CD8-positive, alpha-beta memory T cell (primary cell): ENCODE measurements around the gene LGALS3BP. TPM values are rescaled to one million over a fixed set of nuclear protein-coding genes. Genes with fewer than 3 reads are reported as not detected.

ENCODE experiments used
- CTCF ChIA-PET: fragments of 350-600 bp; sonication (Branson Sonifier 250); formaldehyde crosslinking; loops from one replicate; lab custom pipeline; 2021; ENCODE audit warnings: antibody characterized with exemption; lab: Charles Lee
- POLR2A ChIA-PET: fragments of 350-600 bp; sonication (Branson Sonifier 250); formaldehyde crosslinking; loops from one replicate; lab custom pipeline; 2021; ENCODE audit warnings: antibody characterized with exemption; lab: Charles Lee
- DNase-seq, 5 donors: peaks; one replicate each; pipeline versions ENCODE4 v3.0.0 to v3.0.0-alpha.2; 2020 to 2022; ENCODE audit warnings: mixed read lengths in 1 of 5
- H3K27ac ChIP-seq: one replicate; pipeline ENCODE4 v1.7.0; 2013; ENCODE audit warnings: low read depth, mild to moderate bottlenecking, low read length, moderate library complexity
- H3K27me3 ChIP-seq: 2 replicates; pipeline ENCODE4 v1.7.0; 2013; ENCODE audit warnings: low read length, mild to moderate bottlenecking; ENCODE audit not compliant: insufficient read depth, poor library complexity, severe bottlenecking
- H3K36me3 ChIP-seq: 2 replicates; pipeline ENCODE4 v1.7.0; 2013; ENCODE audit warnings: mild to moderate bottlenecking, low read length, moderate library complexity; ENCODE audit not compliant: insufficient read depth
- H3K4me1 ChIP-seq: 2 replicates; pipeline ENCODE4 v1.7.0; 2013; ENCODE audit warnings: mild to moderate bottlenecking, low read length, moderate library complexity; ENCODE audit not compliant: insufficient read depth
- H3K4me3 ChIP-seq: 2 replicates; pipeline ENCODE4 v1.7.0; 2013; ENCODE audit warnings: mild to moderate bottlenecking, low read length
- H3K9me3 ChIP-seq: 2 replicates; pipeline ENCODE4 v1.7.0; 2013; ENCODE audit warnings: mild to moderate bottlenecking, low read length
- H3K27ac Mint-ChIP-seq, 8 donors: one replicate each; pipeline ENCODE4 v1.8.0; 2020 to 2021; ENCODE audit warnings: mixed read lengths in 8 of 8, mild to moderate bottlenecking in 6 of 8, inconsistent platforms in 3 of 8, moderate library complexity in 3 of 8
- H3K27me3 Mint-ChIP-seq, 2 donors: one replicate each; pipeline ENCODE4 v1.8.0; 2020 to 2021; ENCODE audit warnings: mixed read lengths in 2 of 2, mild to moderate bottlenecking in 1 of 2, moderate library complexity in 1 of 2
- H3K36me3 Mint-ChIP-seq, 3 donors: one replicate each; pipeline ENCODE4 v1.8.0; 2020 to 2021; ENCODE audit warnings: mixed read lengths in 3 of 3, inconsistent platforms in 1 of 3, mild to moderate bottlenecking in 1 of 3
- H3K4me1 Mint-ChIP-seq, 3 donors: one replicate each; pipeline ENCODE4 v1.8.0; 2020 to 2021; ENCODE audit warnings: mixed read lengths in 3 of 3, inconsistent platforms in 1 of 3, mild to moderate bottlenecking in 1 of 3
- H3K4me3 Mint-ChIP-seq, 7 donors: one replicate each; pipeline ENCODE4 v1.8.0; 2020 to 2021; ENCODE audit warnings: mixed read lengths in 7 of 7, mild to moderate bottlenecking in 6 of 7, moderate library complexity in 4 of 7, inconsistent platforms in 2 of 7
- H3K9me3 Mint-ChIP-seq, 5 donors: one replicate each; pipeline ENCODE4 v1.8.0; 2020 to 2022; ENCODE audit warnings: mixed read lengths in 5 of 5, mild to moderate bottlenecking in 3 of 5, moderate library complexity in 2 of 5, inconsistent platforms in 1 of 5
- polyA plus RNA-seq: library from polyadenylated mRNA; unstranded; fragments of 300-500 nt; fragmentation: Illumina TruSeq; gene quantifications from one replicate; pipeline ENCODE4 v1.2.3, GENCODE V29; 2021
- total RNA-seq, 2 experiments: library from RNA; stranded (reverse); gene quantifications; one replicate each; pipeline ENCODE4 v1.2.3, GENCODE V29; 2021

Gene LGALS3BP
- total and polyA plus RNA-seq, 3 experiments from 2014 or later, result 8.6 to 23.1 (median 9.1) TPM

DNA sequence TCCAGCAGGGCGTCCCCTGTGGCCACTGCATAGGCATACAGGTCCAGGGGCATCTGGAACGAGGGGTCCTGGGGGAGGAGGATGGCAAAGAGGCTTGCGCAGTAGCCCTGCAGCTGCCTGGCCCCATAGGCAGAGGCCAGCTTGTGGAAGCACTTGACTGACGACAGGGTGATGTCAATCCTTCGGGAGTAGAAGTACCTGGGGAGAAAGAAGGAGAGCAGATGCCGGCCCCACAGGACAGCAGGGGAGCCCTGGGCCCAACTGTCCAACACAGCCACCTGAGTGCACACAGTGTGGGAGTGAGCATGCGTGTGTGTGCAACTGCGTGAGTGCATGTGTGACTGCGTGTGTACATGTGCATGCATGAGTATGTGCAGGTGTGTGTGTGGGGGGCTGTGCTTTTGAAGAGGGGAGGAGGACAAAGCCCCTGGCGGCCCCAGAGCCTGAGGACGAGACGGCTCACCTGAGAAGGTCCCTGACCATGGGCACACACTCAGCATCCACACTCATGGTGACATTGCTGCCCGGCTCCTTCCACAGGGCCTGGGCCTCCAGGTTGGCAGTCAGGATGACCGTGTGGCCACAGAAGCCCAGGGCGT, 7.1 kb downstream of the LGALS3BP start:
- Histone ChIP-seq H3K27me3 (no peaks in the 10 kb centered on the region), H3K4me3 (no peak overlapping the region), H3K9me3 (no peaks in the 10 kb centered on the region), H3K27ac (no peak overlapping the region), H3K4me1 (peaks cover 9% of the 10 kb centered on the region), H3K36me3 (no peaks in the 10 kb centered on the region)
- POLR2A ChIA-PET, result no interaction called here
- Mint-ChIP-seq H3K9me3 (no peaks in the 10 kb centered on the region), H3K36me3 (no peaks in the 10 kb centered on the region), H3K4me3 (no peak overlapping the region), H3K27ac (no peak overlapping the region), H3K27me3 (no peaks in the 10 kb centered on the region), H3K4me1 (peaks cover 5 to 13% (median 11%) of the 10 kb centered on the region in 3 donors)
- DNase-seq, result no peak
- CTCF ChIA-PET, result interaction anchor here (0.9 to 4.2 kb wide), 4 partner anchors 107 to 480 kb away, joined by 3 to 21 read pairs (median 6); no protein-coding TSS in a partner anchor

GRCh38 chr17:78971756-78972506, 7.8 kb downstream of the LGALS3BP start:
- Histone ChIP-seq H3K36me3 (no peaks in the 10 kb centered on the region), H3K4me1 (peaks cover 9% of the 10 kb centered on the region), H3K27ac (no peak overlapping the region), H3K9me3 (no peaks in the 10 kb centered on the region), H3K4me3 (no peak overlapping the region), H3K27me3 (no peaks in the 10 kb centered on the region)
- no peaks in the 10 kb centered on the region for H3K36me3 Mint-ChIP-seq
- CTCF ChIA-PET, result interaction anchor here (0.6 to 4.2 kb wide), 16 partner anchors 8 to 527 kb away, joined by 3 to 21 read pairs (median 3); partner anchors contain the start of gene LGALS3BP
- peaks cover 5 to 6% (median 6%) of the 10 kb centered on the region in 3 donors for H3K4me1 Mint-ChIP-seq
- no peak overlapping the region for H3K27ac Mint-ChIP-seq
- POLR2A ChIA-PET, result no interaction called here
- H3K27me3 Mint-ChIP-seq, result no peaks in the 10 kb centered on the region
- no peak for DNase-seq
- no peak overlapping the region for H3K4me3 Mint-ChIP-seq
- no peaks in the 10 kb centered on the region for H3K9me3 Mint-ChIP-seq

GRCh38 chr17:78970834-78971755, 8.6 kb downstream of the LGALS3BP start:
- Histone ChIP-seq H3K4me1 (peaks cover 9% of the 10 kb centered on the region), H3K27me3 (no peaks in the 10 kb centered on the region), H3K27ac (no peak overlapping the region), H3K36me3 (no peaks in the 10 kb centered on the region), H3K9me3 (no peaks in the 10 kb centered on the region), H3K4me3 (no peak overlapping the region)
- POLR2A ChIA-PET, result no interaction called here
- Mint-ChIP-seq H3K4me3 (no peak overlapping the region), H3K27ac (peak overlapping the region in 3 of 8 donors; percentile 60 to 78 (median 68)), H3K36me3 (no peaks in the 10 kb centered on the region), H3K27me3 (no peaks in the 10 kb centered on the region), H3K9me3 (no peaks in the 10 kb centered on the region), H3K4me1 (peaks cover 5 to 6% (median 6%) of the 10 kb centered on the region in 3 donors)
- DNase-seq, result peak; percentile 45 to 81 (median 64)
- CTCF ChIA-PET, result interaction anchor here (0.6 to 4.2 kb wide), 18 partner anchors 9 to 526 kb away, joined by 3 to 21 read pairs (median 3); partner anchors contain the start of gene LGALS3BP

DNA sequence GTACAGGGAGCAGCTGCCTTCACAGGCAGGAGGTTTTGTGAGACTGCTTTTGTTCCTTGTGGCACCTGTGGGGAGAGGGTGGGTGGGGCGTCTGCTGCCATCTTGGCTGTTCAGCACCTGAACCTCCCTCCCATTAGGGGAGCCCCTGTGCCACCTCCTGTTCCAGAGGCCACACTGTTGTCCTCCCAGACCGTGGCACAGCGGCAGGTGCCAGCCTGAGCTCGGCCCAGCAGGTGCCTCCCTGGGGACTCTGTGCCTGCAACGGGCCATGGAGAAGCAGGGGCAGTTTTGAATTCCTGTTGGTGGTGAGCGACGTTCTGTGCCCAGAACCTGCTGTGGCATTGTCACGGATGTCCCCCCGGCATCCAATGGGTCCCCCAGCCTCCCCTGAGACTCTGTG, 9.9 kb downstream of the LGALS3BP start:
- H3K9me3 ChIP-seq, result no peaks in the 10 kb centered on the region
- Mint-ChIP-seq H3K27me3 (no peaks in the 10 kb centered on the region), H3K27ac (peak overlapping the region in 1 of 8 donors; percentile 8), H3K9me3 (no peaks in the 10 kb centered on the region), H3K4me3 (no peak overlapping the region), H3K4me1 (peaks cover 5 to 6% (median 6%) of the 10 kb centered on the region in 3 donors), H3K36me3 (no peaks in the 10 kb centered on the region)
- H3K4me3 ChIP-seq, result no peak overlapping the region
- CTCF ChIA-PET, result interaction anchor here (1.2 kb wide), 1 partner anchor 107 kb away, joined by 3 read pairs; no protein-coding TSS in a partner anchor
- H3K27ac ChIP-seq, result no peak overlapping the region
- H3K4me1 ChIP-seq, result peaks cover 9% of the 10 kb centered on the region
- no peaks in the 10 kb centered on the region for H3K27me3 ChIP-seq
- no peak for DNase-seq
- POLR2A ChIA-PET, result no interaction called here
- H3K36me3 ChIP-seq, result no peaks in the 10 kb centered on the region

DNA sequence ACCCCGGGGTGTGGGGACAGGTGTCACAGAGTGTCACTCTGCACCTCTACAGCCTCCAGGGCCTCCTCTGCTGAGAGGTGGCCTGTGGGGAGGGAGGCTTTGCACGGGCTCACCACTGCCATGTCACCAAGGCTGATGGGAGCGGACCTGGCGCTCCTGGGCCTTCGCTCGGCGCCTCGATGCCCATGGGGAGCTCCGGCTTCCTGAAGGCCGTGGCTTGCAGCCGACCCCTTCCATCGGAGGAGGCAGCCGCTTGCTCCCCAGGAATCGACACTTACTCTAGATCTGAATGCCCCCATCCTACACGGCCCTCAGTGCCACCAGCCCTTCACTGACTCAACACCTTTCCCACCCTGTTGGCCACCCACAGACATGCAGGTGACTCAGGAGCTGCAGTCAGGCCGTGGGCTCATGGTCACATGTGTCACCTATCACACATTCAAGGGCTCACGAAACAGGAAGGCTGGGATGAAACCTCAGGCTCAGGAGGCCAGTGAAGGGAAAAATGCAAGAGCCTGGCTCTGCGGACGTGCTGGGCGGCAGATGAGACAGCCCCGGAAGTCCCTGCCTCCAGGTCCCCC, 11.9 kb downstream of the LGALS3BP start:
- no peak for DNase-seq
- Histone ChIP-seq H3K27ac (no peak overlapping the region), H3K27me3 (no peaks in the 10 kb centered on the region), H3K4me3 (no peak overlapping the region), H3K36me3 (no peaks in the 10 kb centered on the region), H3K4me1 (peaks cover 9% of the 10 kb centered on the region), H3K9me3 (no peaks in the 10 kb centered on the region)
- POLR2A ChIA-PET, result no interaction called here
- CTCF ChIA-PET, result interaction anchor here (1.2 to 1.4 kb wide), 2 partner anchors 102 to 471 kb away, joined by 3 to 5 read pairs; no protein-coding TSS in a partner anchor
- H3K36me3 Mint-ChIP-seq, result no peaks in the 10 kb centered on the region
- no peak overlapping the region for H3K4me3 Mint-ChIP-seq
- H3K9me3 Mint-ChIP-seq, result no peaks in the 10 kb centered on the region
- H3K27me3 Mint-ChIP-seq, result no peaks in the 10 kb centered on the region
- H3K4me1 Mint-ChIP-seq, result peaks cover 5 to 6% (median 6%) of the 10 kb centered on the region in 3 donors
- H3K27ac Mint-ChIP-seq, result no peak overlapping the region

- H3K27me3 Mint-ChIP-seq, result no peaks in the 10 kb centered on the region
- CTCF ChIA-PET, result interaction anchor here (0.7 to 1.4 kb wide), 3 partner anchors 9 to 470 kb away, joined by 3 to 5 read pairs (median 3); no protein-coding TSS in a partner anchor
- no peak overlapping the region for H3K27ac Mint-ChIP-seq
- peaks cover 5 to 6% (median 6%) of the 10 kb centered on the region in 3 donors for H3K4me1 Mint-ChIP-seq
- H3K4me3 ChIP-seq, result no peak overlapping the region
- no peaks in the 10 kb centered on the region for H3K27me3 ChIP-seq
- no peaks in the 10 kb centered on the region for H3K36me3 Mint-ChIP-seq
- H3K27ac ChIP-seq, result no peak overlapping the region
- no peaks in the 10 kb centered on the region for H3K9me3 Mint-ChIP-seq
- peaks cover 9% of the 10 kb centered on the region for H3K4me1 ChIP-seq
- DNase-seq, result no peak
- no peaks in the 10 kb centered on the region for H3K36me3 ChIP-seq
- no peak overlapping the region for H3K4me3 Mint-ChIP-seq
- H3K9me3 ChIP-seq, result no peaks in the 10 kb centered on the region
- POLR2A ChIA-PET, result no interaction called here
These were observed 12.7 kb downstream of the LGALS3BP start for GRCh38 chr17:78966910-78967600.
